NCI-H146 treated with DMSO at 0.1 percent for 48 hours (cell line): ENCODE measurements around the gene VSX1.
A peak's percentile ranks its signal among the peaks of the same experiment; 100 is the strongest.

Source experiments
- DNase-seq: peaks from one replicate; lab custom pipeline; 2025; ENCODE audit not compliant: unreplicated experiment; lab: John Stamatoyannopoulos, UW

Gene VSX1

GRCh38 chr20:25081730-25082497 lies at the start of gene VSX1:
TSS of gene VSX1 (minus strand) at chr20:25082141. CDS start at chr20:25082096, 45 bp downstream.
- DNase-seq, result no peak

GRCh38 chr20:25129908-25130307 lies 48.0 kb upstream of the VSX1 start:
- no peak for DNase-seq

DNA sequence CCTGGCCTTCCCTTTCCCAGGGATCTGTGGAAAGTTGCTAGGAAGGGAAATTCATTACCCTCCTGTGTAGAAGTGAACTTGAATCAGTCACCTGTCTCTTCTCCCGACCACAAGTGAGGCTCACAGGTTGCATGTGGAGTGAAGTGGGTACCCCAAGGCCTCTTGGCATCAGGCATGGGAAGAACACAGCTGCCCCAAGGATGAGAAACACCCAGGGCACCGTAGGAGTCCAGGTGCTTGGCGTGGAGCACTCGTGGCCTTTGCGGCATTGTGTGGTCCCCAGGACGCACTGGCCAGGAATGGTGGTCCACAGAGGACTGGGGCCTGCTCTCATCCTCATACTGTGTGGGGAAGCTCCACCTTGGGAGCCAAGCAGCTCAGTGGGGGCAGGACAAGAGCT lies 47.5 kb upstream of the VSX1 start:
- no peak for DNase-seq

DNA sequence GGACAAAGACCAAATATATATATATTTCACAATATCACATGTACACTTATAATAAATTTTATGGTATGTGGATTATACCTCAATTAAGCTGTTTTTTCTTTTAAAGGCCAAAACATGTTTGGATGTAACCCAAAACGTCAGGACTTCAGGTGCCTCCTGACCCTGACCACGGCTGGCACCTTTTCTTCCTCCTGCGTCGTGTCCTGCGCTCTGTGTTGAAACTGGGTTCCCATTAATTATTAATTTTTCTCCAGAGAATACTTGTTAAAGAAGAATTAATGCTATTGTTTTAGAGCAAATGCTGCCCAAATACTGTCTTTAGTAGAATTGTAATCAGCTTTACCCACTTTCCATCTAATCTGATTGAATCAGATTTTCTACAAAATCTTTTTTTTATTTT lies 46.7 kb upstream of the VSX1 start:
- no peak for DNase-seq

- DNase-seq, result no peak
Observed at GRCh38 chr20:25127761-25128537, 46.0 kb upstream of the VSX1 start.

- DNase-seq, result no peak
Observed at GRCh38 chr20:25126204-25127029, 44.5 kb upstream of the VSX1 start.

DNA sequence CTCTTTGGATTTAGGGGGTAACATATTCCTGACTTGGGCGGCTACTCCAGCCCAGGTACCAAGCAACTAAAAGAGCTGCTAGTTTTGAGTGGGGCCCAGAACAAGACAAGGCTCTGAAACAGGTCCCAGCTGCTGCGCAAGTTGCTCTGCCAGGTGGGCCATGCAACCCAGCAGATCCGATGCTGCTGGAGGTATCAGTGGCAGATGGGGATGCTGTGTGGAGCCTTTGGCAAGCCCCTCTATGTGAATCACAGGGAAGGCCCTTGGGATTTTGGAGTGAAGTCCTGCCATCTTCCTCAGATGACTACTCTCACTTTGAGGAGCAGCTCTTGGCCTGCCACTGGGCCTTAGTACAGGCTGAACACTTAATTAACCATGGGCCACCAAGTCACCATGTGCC lies 43.7 kb upstream of the VSX1 start:
- no peak for DNase-seq

DNA sequence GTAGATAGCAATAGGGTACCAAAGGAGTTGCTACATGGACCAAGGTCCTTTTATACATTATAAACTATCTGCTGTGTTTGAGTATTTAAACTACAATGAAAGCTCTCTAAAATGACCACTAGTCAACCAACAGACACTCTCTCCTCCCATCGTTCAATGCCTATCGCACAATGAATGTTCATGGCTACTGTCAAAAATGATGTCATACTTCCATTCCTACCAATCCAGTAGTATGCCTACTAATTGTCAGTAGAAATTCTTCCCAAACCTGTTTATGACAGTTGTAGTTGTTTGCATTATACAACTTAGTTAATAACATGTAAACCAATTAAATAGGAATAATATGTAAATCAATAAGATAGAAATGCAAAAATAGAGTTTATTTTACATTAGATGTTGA lies 39.0 kb upstream of the VSX1 start:
- no peak for DNase-seq

DNA sequence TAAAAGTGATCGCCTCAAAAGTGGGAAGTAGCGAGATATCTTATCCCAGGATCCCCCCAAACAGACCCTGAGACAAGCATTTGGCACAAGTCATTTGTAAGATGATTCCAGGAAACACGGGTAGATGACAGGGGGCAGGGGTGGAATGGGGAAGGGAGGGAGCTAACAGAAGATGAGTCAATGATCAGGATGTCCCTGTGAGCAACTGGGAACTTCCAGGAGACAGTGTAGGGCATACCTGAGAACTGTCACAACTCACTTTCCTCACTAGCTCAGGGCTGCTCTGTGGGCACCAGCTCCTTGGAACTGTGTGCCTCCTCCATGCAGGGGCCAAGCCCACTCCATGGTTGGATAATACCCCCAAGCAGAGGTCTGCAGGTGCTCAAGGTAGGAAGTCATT lies 38.5 kb upstream of the VSX1 start:
- DNase-seq, result no peak

DNA sequence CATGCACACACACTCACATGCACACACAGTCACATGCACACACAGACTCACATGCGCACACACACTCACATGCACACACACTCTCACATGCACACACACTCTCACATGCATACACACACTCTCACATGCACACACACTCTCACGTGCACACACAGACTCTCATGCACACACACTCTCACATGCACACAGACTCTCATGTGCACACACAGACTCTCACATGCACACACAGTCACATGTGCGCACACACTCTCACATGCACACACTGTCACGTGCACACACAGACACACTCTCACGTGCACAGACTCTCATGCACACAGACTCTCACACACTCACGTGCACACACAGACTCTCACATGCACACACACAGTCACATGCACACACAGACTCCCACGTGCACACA lies 36.6 kb upstream of the VSX1 start:
- no peak for DNase-seq

GRCh38 chr20:25117990-25118389 lies 36.0 kb upstream of the VSX1 start:
- no peak for DNase-seq

- no peak for DNase-seq
Observed at GRCh38 chr20:25116739-25117458, 35.0 kb upstream of the VSX1 start.

DNA sequence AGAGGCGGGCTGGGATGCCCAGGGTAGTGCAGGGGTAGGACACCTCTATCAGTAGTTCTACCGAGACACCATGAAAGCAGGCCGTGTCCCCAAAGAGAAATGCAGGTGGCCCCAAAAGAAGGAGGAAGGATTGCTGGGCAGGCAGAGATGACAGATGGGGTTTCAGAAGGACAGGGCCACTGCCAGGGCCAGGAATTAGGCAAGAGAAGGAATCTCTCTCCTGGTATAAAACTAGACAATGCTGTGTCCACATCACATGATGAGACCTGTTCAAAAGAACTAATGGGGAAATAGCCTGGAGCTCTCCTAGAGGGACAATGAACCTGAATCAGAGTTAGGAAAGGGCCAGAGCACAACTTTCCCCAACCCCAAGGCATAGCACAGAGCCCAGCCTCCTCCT lies 21.6 kb upstream of the VSX1 start:
- DNase-seq, result no peak

GRCh38 chr20:25100914-25101313 lies 19.0 kb upstream of the VSX1 start:
- no peak for DNase-seq

GRCh38 chr20:25099601-25100140 lies 17.7 kb upstream of the VSX1 start:
- no peak for DNase-seq

DNA sequence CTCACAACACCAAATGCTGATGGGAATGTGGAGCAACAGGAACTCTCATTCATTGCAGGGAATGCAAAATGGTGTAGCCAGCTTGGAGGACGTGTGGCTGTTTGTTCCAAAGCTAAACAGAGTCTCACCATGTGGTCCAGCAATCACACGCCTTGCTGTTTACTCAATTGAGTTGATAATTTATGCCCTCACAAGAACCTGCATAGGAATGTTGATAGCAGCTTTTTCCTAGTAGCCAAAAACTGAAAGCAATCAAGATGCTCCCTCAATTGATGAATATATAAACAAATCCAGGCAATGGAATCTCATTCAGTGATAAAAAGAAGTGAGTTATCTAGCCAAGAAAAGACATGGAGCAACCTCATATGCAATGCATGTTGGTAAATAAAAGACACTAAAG lies 15.6 kb upstream of the VSX1 start:
- no peak for DNase-seq

DNA sequence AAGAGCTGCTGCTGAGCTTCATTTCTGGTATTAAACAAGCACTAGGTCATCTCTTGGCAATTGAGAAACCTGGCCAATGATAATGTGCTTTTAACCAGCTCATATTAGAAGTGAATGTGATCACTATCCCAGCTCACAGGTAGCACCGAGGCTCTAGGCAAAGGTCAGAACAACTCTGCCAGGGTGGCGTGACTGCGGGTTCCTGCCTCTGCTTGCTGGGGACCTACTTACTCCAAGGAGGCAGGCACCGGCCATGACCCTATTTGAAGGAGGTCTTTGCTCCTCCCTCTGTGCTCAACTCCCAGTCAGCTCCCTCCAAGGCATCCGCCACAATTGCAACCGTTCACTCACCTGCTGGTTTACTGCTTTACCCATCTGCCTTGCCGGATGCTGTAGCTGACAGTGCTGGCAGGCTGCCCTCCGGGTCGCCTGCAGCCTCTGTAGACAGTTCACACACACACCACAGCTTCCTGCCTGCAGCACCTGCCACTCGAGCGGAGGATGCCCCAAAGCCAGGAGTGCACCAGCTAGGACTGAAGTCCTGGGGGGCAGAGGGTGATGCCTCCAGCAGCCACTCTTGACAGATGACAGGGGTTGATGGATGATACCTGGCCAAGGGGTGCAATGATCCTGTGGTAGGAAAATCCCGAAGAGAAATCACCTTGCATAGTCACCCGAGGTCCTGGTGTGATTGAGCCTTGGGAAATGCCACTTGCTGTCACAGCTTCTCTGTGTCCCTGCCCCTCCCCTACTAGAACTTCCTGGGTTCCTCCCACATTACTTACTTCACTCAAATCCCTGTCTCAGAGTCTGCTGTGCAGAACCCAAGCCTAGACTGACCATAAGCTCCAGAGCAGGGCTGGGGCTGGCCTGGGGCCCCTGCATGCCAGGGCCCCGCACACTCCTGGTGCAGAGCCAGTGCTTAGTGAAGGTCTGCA lies 8.8 kb upstream of the VSX1 start:
- DNase-seq, result peak; percentile 65

- no peak for DNase-seq
Observed at GRCh38 chr20:25089662-25090061, 7.7 kb upstream of the VSX1 start.

DNA sequence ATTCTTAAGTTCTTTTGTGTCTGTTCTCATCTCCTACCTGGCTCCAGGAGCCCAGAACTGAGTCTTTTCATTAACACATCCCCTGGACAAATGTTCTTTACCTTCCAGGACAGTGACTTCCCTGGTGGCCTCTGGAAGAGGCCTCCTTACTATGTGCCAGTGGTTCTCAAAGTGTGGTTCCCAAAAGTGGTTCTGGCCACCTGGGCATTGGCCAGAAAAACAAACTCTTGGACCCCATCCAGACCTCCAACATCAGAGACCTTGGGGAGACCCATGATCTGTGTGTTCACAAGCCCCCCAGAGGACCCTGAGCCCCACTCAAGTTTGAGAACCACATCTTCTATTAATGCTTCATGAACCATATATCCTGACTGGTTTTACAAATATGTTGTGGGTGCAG lies 7.2 kb upstream of the VSX1 start:
- DNase-seq, result no peak

GRCh38 chr20:25088267-25088666 lies 6.3 kb upstream of the VSX1 start:
- no peak for DNase-seq
